ENCODE data around the gene GPX8.

GPX8 gene

GRCh38 chr5:55188656-55189540, 28.9 kb downstream of the GPX8 start:
- DNase-seq (ENCODE audit: low spot score) = no peak
- H3K9me3 ChIP-seq (ENCODE audit: severe bottlenecking) = no peaks in the 10 kb centered on the region
- no peak overlapping the region for H3K4me3 ChIP-seq (ENCODE audit: severe bottlenecking)
- peak; percentile 35; the same call in 2 of the 3 replicates for ATAC-seq (ENCODE audit: low read depth)
- TF ChIP-seq CTCF (IDR thresholded peaks at IDR 0.05; ENCODE audit: poor library complexity, severe bottlenecking) = no peak
- no peak overlapping the region for H3K27ac ChIP-seq (ENCODE audit: poor library complexity, severe bottlenecking)
- H3K36me3 ChIP-seq (ENCODE audit: low read depth) = no peaks in the 10 kb centered on the region
- H3K27me3 ChIP-seq (ENCODE audit: insufficient read depth, poor library complexity, severe bottlenecking) = peaks cover 4% of the 10 kb centered on the region
- peaks cover 8% of the 10 kb centered on the region for H3K4me1 ChIP-seq (ENCODE audit: insufficient read depth, poor library complexity, severe bottlenecking)

DNA sequence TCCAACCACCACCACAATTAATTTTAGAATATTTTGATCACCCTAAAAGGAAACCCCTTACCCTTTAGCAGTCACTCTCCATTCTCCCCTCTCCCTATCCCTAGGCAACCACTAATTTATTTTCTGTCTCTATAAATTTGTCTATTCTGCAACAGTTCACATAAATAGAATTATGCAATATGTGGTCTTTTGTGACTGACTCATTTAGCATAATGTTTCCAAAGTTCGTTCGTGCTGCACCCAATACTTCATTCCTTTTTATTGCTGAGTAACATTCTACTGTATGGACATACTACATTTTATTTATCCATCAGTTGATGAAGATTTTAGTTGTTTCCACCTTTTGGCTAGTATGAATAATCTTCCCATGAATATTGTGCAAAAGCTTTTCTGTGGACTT, 31.2 kb downstream of the GPX8 start:
- H3K36me3 ChIP-seq (ENCODE audit: low read depth) = no peaks in the 10 kb centered on the region
- H3K27me3 ChIP-seq (ENCODE audit: insufficient read depth, poor library complexity, severe bottlenecking) = peaks cover 4% of the 10 kb centered on the region
- no peak overlapping the region for H3K27ac ChIP-seq (ENCODE audit: poor library complexity, severe bottlenecking)
- no peaks in the 10 kb centered on the region for H3K9me3 ChIP-seq (ENCODE audit: severe bottlenecking)
- no peak for TF ChIP-seq CTCF (IDR thresholded peaks at IDR 0.05; ENCODE audit: poor library complexity, severe bottlenecking)
- no peak overlapping the region for H3K4me3 ChIP-seq (ENCODE audit: severe bottlenecking)
- DNase-seq (ENCODE audit: low spot score) = no peak
- no peak; the same call in 2 of the 3 replicates for ATAC-seq (ENCODE audit: low read depth)
- peaks cover 8% of the 10 kb centered on the region for H3K4me1 ChIP-seq (ENCODE audit: insufficient read depth, poor library complexity, severe bottlenecking)

DNA sequence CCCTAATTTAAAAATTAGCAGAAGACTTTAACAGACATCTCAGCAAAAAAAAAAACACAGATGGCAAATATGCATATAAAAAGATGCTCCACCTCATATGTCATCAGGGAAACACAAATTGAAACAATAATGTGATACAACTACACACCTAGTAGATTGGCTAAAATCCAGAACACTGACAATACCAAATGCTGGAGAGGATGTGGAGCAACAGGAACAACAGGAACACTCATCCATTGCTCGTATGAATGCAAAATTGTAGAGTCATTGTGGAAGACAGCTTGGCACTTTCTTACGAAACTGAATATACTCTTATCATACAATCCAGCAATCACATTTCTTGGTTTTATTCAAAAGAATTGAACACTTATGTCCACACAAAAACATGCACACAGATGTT, 45.0 kb downstream of the GPX8 start:
- Histone ChIP-seq H3K4me1 (ENCODE audit: insufficient read depth, poor library complexity, severe bottlenecking) (no peaks in the 10 kb centered on the region), H3K36me3 (ENCODE audit: low read depth) (no peaks in the 10 kb centered on the region), H3K27ac (ENCODE audit: poor library complexity, severe bottlenecking) (no peak overlapping the region), H3K4me3 (ENCODE audit: severe bottlenecking) (no peak overlapping the region), H3K9me3 (ENCODE audit: severe bottlenecking) (no peaks in the 10 kb centered on the region), H3K27me3 (ENCODE audit: insufficient read depth, poor library complexity, severe bottlenecking) (no peaks in the 10 kb centered on the region)
- ATAC-seq (ENCODE audit: low read depth) (no peak), DNase-seq (ENCODE audit: low spot score) (no peak)
- no peak for TF ChIP-seq CTCF (IDR thresholded peaks at IDR 0.05; ENCODE audit: poor library complexity, severe bottlenecking)

- H3K36me3 ChIP-seq (ENCODE audit: low read depth) = no peaks in the 10 kb centered on the region
- no peaks in the 10 kb centered on the region for H3K4me1 ChIP-seq (ENCODE audit: insufficient read depth, poor library complexity, severe bottlenecking)
- ATAC-seq (ENCODE audit: low read depth) (no peak), DNase-seq (ENCODE audit: low spot score) (no peak)
- H3K4me3 ChIP-seq (ENCODE audit: severe bottlenecking) = no peak overlapping the region
- no peaks in the 10 kb centered on the region for H3K27me3 ChIP-seq (ENCODE audit: insufficient read depth, poor library complexity, severe bottlenecking)
- no peak for TF ChIP-seq CTCF (IDR thresholded peaks at IDR 0.05; ENCODE audit: poor library complexity, severe bottlenecking)
- H3K27ac ChIP-seq (ENCODE audit: poor library complexity, severe bottlenecking) = no peak overlapping the region
- H3K9me3 ChIP-seq (ENCODE audit: severe bottlenecking) = no peaks in the 10 kb centered on the region
Observed at GRCh38 chr5:55211184-55211874, 51.4 kb downstream of the GPX8 start.

Measured in RWPE2 (cell line).